Measurements from ENCODE around the gene ZNF75A.

ZNF75A gene

DNA sequence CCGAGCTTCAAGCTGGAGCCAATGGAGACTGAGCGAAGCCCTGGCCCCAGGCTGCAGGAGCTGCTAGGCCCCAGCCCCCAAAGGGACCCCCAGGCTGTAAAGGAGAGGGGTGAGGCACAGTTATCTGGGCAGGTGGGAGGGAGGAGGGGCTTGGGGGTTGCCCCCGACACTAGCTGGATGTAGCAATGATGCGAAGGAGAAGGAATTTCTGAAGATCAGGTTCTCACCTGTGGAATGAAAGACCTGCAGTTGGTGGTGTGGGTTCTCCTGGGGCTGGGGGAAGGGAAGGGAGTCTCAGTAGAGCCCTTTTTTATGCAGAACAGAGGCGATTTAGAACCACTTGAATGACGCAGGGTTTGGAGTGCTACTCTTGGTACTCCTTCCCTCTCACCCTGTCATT is 20.2 kb upstream of the ZNF75A start:
- DNase-seq (ENCODE audit: low read depth in 2 of 2), result no peak

- no peak for DNase-seq (ENCODE audit: low read depth in 2 of 2)
Measured at GRCh38 chr16:3289998-3290673, 15.2 kb upstream of the ZNF75A start.

DNA sequence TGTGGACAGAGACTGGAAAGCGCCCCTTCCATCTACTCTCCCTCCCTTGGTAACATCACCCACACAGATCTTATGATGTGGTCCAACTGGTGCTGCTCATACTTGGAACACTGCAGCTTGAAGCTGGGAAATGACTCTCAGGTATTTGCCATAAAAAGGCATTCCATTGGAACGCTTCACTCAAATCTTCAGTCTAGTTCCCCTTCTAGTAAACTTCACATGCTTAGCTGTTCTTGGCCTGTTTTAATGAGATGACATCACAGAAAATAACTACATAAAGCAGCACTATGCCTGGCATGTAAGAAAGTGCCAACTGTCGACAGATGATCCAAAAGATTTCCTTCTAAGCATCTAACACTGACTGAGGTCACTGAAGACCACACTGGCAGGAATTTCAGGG is 12.7 kb upstream of the ZNF75A start:
- no peak for DNase-seq (ENCODE audit: low read depth in 2 of 2)

DNA sequence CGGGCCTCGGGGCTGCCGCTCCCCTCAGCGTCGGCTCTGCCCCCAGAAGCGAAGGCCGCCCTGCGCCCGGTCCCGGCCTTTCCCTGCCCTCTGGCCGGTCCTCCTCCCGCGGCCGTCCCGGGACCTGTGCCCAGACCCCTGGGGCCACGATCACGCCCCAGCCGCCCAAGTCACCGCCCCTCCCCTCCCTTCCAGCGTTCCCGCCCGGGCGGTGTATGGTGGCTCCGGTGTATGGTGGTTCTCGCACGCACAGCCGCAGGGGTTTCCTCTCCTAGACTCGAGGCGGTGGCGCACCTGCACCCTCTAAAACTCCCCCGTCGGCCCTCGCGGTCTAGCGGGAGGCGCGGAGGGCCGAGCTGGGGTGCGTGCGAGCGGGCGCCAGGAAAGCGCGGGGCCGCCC is 10.1 kb upstream of the ZNF75A start:
- DNase-seq (ENCODE audit: low read depth in 2 of 2), result no peak

- no peak for DNase-seq (ENCODE audit: low read depth in 2 of 2)
Measured at GRCh38 chr16:3295783-3296182, 9.5 kb upstream of the ZNF75A start.

- no peak for DNase-seq (ENCODE audit: low read depth in 2 of 2)
Measured at GRCh38 chr16:3304370-3304769, 927 bp upstream of the ZNF75A start.

- DNase-seq (ENCODE audit: low read depth in 2 of 2), result no peak
Measured at GRCh38 chr16:3306078-3306477, 781 bp downstream of the ZNF75A start.

DNA sequence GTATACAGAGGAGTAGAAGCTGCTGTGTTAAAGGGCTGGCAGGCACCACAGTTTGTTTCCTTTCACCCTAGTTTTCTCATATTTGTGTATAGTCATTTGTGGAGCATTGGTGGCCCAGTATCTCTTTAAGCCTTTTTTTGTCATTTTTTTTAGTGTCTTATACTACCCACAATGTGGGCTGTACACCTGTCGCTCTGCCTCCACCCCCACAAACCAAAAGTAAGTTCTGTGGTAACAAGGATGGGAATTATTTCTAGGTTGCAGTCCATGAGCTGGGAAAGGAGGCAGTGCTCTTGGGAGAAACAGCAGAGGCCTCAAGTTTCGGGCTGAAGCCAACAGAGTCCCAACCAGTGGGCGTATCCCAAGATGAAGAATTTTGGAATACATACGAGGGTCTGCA is 6.2 kb downstream of the ZNF75A start:
- no peak for DNase-seq (ENCODE audit: low read depth in 2 of 2)

DNA sequence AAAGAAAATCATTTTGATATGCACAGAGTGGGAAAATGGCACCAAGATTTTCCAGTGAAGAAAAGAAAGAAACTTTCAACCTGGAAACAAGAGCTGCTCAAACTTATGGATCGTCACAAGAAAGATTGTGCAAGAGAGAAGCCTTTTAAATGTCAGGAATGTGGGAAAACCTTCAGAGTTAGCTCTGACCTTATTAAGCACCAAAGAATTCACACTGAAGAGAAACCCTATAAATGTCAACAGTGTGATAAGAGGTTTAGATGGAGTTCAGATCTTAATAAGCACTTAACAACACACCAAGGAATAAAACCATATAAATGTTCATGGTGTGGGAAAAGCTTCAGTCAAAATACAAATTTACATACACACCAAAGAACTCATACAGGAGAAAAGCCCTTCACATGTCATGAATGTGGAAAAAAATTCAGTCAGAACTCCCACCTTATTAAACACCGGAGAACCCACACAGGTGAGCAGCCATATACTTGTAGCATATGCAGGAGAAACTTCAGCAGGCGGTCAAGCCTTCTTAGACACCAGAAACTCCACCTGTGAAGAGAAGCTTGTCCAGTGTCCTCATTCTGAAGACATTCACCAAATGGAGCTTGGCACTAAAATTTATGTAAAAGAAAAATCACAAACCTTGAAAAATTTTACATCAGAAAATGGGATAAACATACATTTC is 12.2 kb downstream of the ZNF75A start:
- no peak for DNase-seq (ENCODE audit: low read depth in 2 of 2)

- no peak for DNase-seq (ENCODE audit: low read depth in 2 of 2)
Measured at GRCh38 chr16:3321816-3322215, 16.5 kb downstream of the ZNF75A start.

- DNase-seq (ENCODE audit: low read depth in 2 of 2), result no peak
Measured at GRCh38 chr16:3327514-3327913, 22.2 kb downstream of the ZNF75A start.

GRCh38 chr16:3328104-3328503 is 22.8 kb downstream of the ZNF75A start:
- no peak for DNase-seq (ENCODE audit: low read depth in 2 of 2)

GRCh38 chr16:3328643-3329042 is 23.3 kb downstream of the ZNF75A start:
- DNase-seq (ENCODE audit: low read depth in 2 of 2), result no peak

GRCh38 chr16:3346041-3346440 is 40.7 kb downstream of the ZNF75A start:
- no peak for DNase-seq (ENCODE audit: low read depth in 2 of 2)

DNA sequence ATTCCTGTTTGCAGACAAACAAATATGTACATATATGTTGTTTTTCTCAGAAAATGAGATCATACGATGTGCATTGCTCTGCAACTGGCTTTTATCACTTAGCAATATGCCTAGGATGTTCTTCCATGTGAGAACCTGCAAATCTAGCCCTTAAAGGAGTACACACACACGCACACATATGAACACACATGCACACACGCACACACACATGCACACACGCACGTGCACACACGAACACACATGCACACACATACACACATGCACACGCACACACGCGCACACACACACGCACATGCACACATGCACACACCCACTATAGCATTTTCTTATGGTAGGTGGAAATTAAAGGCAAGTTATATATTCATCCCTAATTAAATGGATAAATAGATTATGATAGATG is 42.3 kb downstream of the ZNF75A start:
- no peak for DNase-seq (ENCODE audit: low read depth in 2 of 2)

GRCh38 chr16:3348547-3349167 is 43.4 kb downstream of the ZNF75A start:
- no peak for DNase-seq (ENCODE audit: low read depth in 2 of 2)

DNA sequence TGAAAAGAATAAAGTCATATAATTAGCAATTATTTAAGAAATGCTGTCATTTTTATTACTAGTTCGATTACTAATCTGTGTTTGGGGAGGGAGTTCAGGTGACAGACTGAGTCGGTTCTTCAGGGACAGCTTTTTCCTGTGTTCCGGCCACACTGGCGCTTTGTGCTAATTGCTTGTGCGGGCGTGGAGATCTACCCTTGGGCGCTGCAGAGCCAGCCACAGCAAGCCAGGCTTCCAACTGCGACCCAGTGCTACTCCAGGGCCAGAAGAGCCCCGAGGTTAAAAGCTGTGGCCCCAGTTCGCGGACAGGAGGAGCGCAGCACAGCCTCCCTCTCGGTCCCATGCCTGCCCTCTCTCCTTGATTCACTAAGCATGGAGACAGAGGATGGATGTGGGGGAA is 43.9 kb downstream of the ZNF75A start:
- no peak for DNase-seq (ENCODE audit: low read depth in 2 of 2)

GRCh38 chr16:3355589-3355988 is 50.3 kb downstream of the ZNF75A start, which contains the start of gene OR2C1:
Gene OR2C1 (plus strand): TSS chr16:3355889. CDS start chr16:3355941, 52 bp downstream.
- no peak for DNase-seq (ENCODE audit: low read depth in 2 of 2)

DNA sequence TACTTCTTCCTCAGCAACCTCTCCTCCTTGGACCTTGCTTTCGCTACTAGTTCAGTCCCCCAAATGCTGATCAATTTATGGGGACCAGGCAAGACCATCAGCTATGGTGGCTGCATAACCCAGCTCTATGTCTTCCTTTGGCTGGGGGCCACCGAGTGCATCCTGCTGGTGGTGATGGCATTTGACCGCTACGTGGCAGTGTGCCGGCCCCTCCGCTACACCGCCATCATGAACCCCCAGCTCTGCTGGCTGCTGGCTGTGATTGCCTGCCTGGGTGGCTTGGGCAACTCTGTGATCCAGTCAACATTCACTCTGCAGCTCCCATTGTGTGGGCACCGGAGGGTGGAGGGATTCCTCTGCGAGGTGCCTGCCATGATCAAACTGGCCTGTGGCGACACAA is 50.8 kb downstream of the ZNF75A start:
- no peak for DNase-seq (ENCODE audit: low read depth in 2 of 2)

DNA sequence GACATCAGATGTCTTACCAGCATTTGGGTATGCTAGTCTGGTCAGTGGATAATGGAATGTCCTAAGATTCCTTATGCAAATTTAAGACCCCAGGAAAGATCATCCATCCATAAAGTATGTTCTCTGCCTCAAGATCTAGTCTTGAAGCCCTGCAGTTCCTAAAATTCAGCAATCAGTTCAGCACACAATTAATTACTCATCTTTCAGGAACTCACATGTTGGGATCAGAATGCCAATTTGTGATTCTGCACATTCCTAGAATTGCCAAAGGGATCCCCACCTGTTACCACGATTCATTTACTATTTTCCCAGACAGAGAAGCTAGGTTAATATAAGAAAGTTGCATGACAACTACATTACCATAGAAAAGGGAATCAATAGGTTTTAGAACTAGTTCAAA is 53.6 kb downstream of the ZNF75A start:
- DNase-seq (ENCODE audit: low read depth in 2 of 2), result no peak

- no peak for DNase-seq (ENCODE audit: low read depth in 2 of 2)
Measured at GRCh38 chr16:3362931-3363330, 57.6 kb downstream of the ZNF75A start.

- DNase-seq (ENCODE audit: low read depth in 2 of 2), result no peak
Measured at GRCh38 chr16:3363793-3364192, 58.5 kb downstream of the ZNF75A start.

- DNase-seq (ENCODE audit: low read depth in 2 of 2), result peak; percentile 84
Measured at GRCh38 chr16:3364774-3365427, 59.6 kb downstream of the ZNF75A start.
